ENCODE results near the gene AK5. TPM values are rescaled to one million over a fixed set of nuclear protein-coding genes. Genes with fewer than 3 reads are reported as not detected.

The AK5 gene
- total RNA-seq, 1 donor from 2014 or later: 6.9 TPM

DNA sequence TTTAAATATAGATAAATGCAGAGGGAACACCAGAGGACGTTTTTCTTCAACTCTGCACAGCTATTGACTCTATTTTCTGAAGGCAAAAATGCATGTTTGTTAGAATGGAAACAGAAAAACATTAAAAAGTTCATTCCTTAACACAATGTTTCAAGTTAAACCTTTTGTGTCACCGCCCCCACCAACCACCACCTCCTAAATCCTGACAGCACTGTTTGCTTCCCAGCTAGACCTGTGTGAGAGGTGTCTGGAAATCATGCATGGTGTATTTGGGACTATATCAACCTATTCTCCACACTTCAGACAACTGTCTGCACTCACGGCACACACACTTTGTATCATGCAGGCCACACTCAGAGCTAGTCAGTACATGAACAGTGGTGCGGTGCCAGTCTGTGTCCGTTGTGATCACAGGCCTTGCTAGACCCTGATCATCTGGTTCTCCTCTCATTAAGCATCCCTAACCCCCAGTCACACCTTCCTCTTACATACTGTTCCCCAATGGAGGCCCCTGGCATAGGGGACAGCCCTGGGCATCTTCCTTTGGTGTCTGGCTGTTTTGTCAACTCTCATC is 276.9 kb downstream of the AK5 start:
- TF ChIP-seq POLR2AphosphoS5 (IDR thresholded peaks at IDR 0.05; ENCODE audit: insufficient read depth in 1 of 2, low read depth in 1 of 2) (no peak), CTCF (IDR thresholded peaks at IDR 0.05) (no peak), POLR2A (IDR thresholded peaks at IDR 0.05) (no peak)
- no peaks in the 10 kb centered on the region for H3K9me3 ChIP-seq
- peaks cover 0 to 7% of the 10 kb centered on the region in 2 donors for H3K36me3 ChIP-seq
- no peak overlapping the region for H3K27ac ChIP-seq
- no peaks in the 10 kb centered on the region for H3K4me1 ChIP-seq
- no peaks in the 10 kb centered on the region for H3K27me3 ChIP-seq
- H3K4me3 ChIP-seq: no peak overlapping the region
- DNase-seq (ENCODE audit: extremely low spot score in 2 of 2): no peak
- intact Hi-C loops (cut with DNase I): no loop called here

- H3K36me3 ChIP-seq: peaks cover 6 to 18% of the 10 kb centered on the region in 2 donors
- no peaks in the 10 kb centered on the region for H3K4me1 ChIP-seq
- no peaks in the 10 kb centered on the region for H3K27me3 ChIP-seq
- H3K27ac ChIP-seq: no peak overlapping the region
- TF ChIP-seq POLR2AphosphoS5 (IDR thresholded peaks at IDR 0.05; ENCODE audit: insufficient read depth in 1 of 2, low read depth in 1 of 2): no peak
- TF ChIP-seq CTCF (IDR thresholded peaks at IDR 0.05): no peak
- no peak for TF ChIP-seq POLR2A (IDR thresholded peaks at IDR 0.05)
- no peaks in the 10 kb centered on the region for H3K9me3 ChIP-seq
- intact Hi-C loops (cut with DNase I): no loop called here
- H3K4me3 ChIP-seq: no peak overlapping the region
- DNase-seq (ENCODE audit: extremely low spot score in 2 of 2): no peak
Measured at GRCh38 chr1:77560741-77561140, 278.9 kb downstream of the AK5 start.

DNA sequence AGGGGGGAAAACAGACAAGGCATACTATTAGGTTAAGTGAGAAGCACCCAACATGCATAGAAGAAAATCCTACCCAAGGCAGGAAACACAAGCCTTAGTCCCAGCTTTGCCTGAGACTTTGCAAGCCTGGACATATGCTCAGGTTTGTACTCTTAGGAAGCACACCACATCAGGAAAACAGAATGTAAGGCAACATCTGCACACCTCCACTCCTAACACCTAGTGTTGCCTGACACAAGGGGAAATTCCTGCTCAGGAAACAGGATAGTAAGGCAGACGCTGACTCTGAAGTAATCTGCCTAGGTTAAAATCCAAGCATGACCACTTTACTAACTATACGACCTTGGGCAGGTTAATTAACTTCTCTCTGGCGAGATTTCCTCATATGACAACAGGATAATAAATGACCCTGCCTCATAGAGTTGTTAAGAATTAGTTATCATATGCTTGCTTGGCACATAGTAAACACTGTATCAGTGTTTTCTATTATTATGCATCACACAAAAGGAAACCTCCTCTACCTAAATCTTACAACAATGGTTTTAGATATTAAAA is 280.9 kb downstream of the AK5 start:
- peaks cover 6 to 37% of the 10 kb centered on the region in 2 donors for H3K36me3 ChIP-seq
- no peaks in the 10 kb centered on the region for H3K4me1 ChIP-seq
- H3K27ac ChIP-seq: no peak overlapping the region
- H3K27me3 ChIP-seq: no peaks in the 10 kb centered on the region
- no peaks in the 10 kb centered on the region for H3K9me3 ChIP-seq
- no peak overlapping the region for H3K4me3 ChIP-seq
- intact Hi-C loops (cut with DNase I): no loop called here
- no peak for TF ChIP-seq POLR2A (IDR thresholded peaks at IDR 0.05)
- no peak for TF ChIP-seq CTCF (IDR thresholded peaks at IDR 0.05)
- no peak for TF ChIP-seq POLR2AphosphoS5 (IDR thresholded peaks at IDR 0.05; ENCODE audit: insufficient read depth in 1 of 2, low read depth in 1 of 2)
- no peak for DNase-seq (ENCODE audit: extremely low spot score in 2 of 2)

DNA sequence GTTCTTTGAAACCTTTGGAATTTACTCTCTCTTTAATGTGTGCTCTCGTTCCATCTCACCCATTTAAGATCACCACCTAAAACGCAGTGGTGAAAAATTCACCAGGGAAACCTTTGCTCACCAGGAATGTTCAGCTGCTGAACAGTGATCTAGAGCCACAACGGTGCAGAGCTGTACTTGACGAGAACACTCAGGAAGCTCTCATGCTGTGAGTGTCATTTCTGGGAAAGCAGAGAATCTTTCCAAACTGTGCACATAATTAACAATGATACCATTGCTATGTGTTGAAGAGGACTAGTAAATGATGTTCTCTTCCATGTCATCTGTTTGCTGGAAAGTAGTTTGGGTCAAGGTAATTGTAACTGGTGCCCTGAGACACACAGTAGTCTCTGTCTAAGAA is 283.5 kb downstream of the AK5 start:
- H3K27me3 ChIP-seq: no peaks in the 10 kb centered on the region
- TF ChIP-seq POLR2A (IDR thresholded peaks at IDR 0.05) (no peak), CTCF (IDR thresholded peaks at IDR 0.05) (no peak), POLR2AphosphoS5 (IDR thresholded peaks at IDR 0.05; ENCODE audit: insufficient read depth in 1 of 2, low read depth in 1 of 2) (no peak)
- peaks cover 6 to 48% of the 10 kb centered on the region in 2 donors for H3K36me3 ChIP-seq
- intact Hi-C loops (cut with DNase I): no loop called here
- H3K4me3 ChIP-seq: no peak overlapping the region
- H3K4me1 ChIP-seq: no peaks in the 10 kb centered on the region
- DNase-seq (ENCODE audit: extremely low spot score in 2 of 2): no peak
- no peaks in the 10 kb centered on the region for H3K9me3 ChIP-seq
- H3K27ac ChIP-seq: no peak overlapping the region

GRCh38 chr1:77571642-77572041 is 289.8 kb downstream of the AK5 start:
- intact Hi-C loops (cut with DNase I): no loop called here
- TF ChIP-seq CTCF (IDR thresholded peaks at IDR 0.05) (no peak), POLR2AphosphoS5 (IDR thresholded peaks at IDR 0.05; ENCODE audit: insufficient read depth in 1 of 2, low read depth in 1 of 2) (no peak), POLR2A (IDR thresholded peaks at IDR 0.05) (no peak)

More at GRCh38 chr1:77571642-77572041, 289.8 kb downstream of the AK5 start:
- Histone ChIP-seq H3K36me3 (peaks cover 0 to 60% of the 10 kb centered on the region in 2 donors), H3K4me3 (no peak overlapping the region), H3K9me3 (no peaks in the 10 kb centered on the region), H3K4me1 (no peaks in the 10 kb centered on the region), H3K27me3 (no peaks in the 10 kb centered on the region), H3K27ac (no peak overlapping the region)
- DNase-seq (ENCODE audit: extremely low spot score in 2 of 2): no peak

Data from vagina (tissue), 2 donors.